PFSK-1 (cell line): ENCODE results near the gene TMEM178A.

Experiments
- FOXP2 ChIP-seq: optimal IDR thresholded peaks from 2 replicates; pipeline ENCODE3; 2011; ENCODE audit warnings: borderline replicate concordance, control low read depth, inconsistent platforms; ENCODE audit not compliant: insufficient read depth; ENCODE audit errors: extremely low read length, extremely low read depth
- POLR2AphosphoS5 ChIP-seq: IDR thresholded peaks from 2 replicates; pipeline ENCODE4 v1.6.1; 2012; ENCODE audit warnings: low read depth, mild to moderate bottlenecking, control low read depth, low read length, moderate library complexity
- REST ChIP-seq, 2 experiments: IDR thresholded peaks; 2 replicates each; pipeline versions ENCODE4 v1.6.1 to v1.8.0; 2011 to 2012; ENCODE audit warnings: low read depth in 2 of 2, low read length in 2 of 2, control low read depth in 1 of 2, inconsistent platforms in 1 of 2, mild to moderate bottlenecking in 1 of 2, moderate library complexity in 1 of 2; ENCODE audit not compliant: insufficient read depth in 1 of 2
- SIN3A ChIP-seq: IDR thresholded peaks from 2 replicates; pipeline ENCODE4 v1.6.1; 2012; ENCODE audit warnings: mild to moderate bottlenecking, low read length, moderate library complexity, borderline replicate concordance; ENCODE audit not compliant: insufficient read depth
- TAF1 ChIP-seq: IDR thresholded peaks from 2 replicates; pipeline ENCODE4 v1.6.1; 2012; ENCODE audit warnings: low read length, control low read depth, borderline replicate concordance; ENCODE audit not compliant: insufficient read depth

TMEM178A gene

GRCh38 chr2:39629646-39630045, 36.1 kb upstream of the TMEM178A start:
- TF ChIP-seq POLR2AphosphoS5 (no peak), FOXP2 (no peak), REST (IDR thresholded peaks at IDR 0.05; ENCODE audit: insufficient read depth in 1 of 2, low read depth in 2 of 2, low read length in 2 of 2) (no peak), SIN3A (no peak), TAF1 (no peak)

GRCh38 chr2:39631256-39631655, 34.5 kb upstream of the TMEM178A start:
- TF ChIP-seq TAF1 (no peak), SIN3A (no peak), REST (IDR thresholded peaks at IDR 0.05; ENCODE audit: insufficient read depth in 1 of 2, low read depth in 2 of 2, low read length in 2 of 2) (no peak), FOXP2 (no peak), POLR2AphosphoS5 (no peak)

- TF ChIP-seq SIN3A (no peak), FOXP2 (no peak), TAF1 (no peak), POLR2AphosphoS5 (no peak), REST (IDR thresholded peaks at IDR 0.05; ENCODE audit: insufficient read depth in 1 of 2, low read depth in 2 of 2, low read length in 2 of 2) (no peak)
Observed at GRCh38 chr2:39631718-39632117, 34.0 kb upstream of the TMEM178A start.

- TF ChIP-seq SIN3A (no peak), FOXP2 (no peak), POLR2AphosphoS5 (no peak), REST (IDR thresholded peaks at IDR 0.05; ENCODE audit: insufficient read depth in 1 of 2, low read depth in 2 of 2, low read length in 2 of 2) (no peak), TAF1 (no peak)
Observed at GRCh38 chr2:39632876-39633275, 32.8 kb upstream of the TMEM178A start.

GRCh38 chr2:39636306-39636705, 29.4 kb upstream of the TMEM178A start:
- TF ChIP-seq REST (IDR thresholded peaks at IDR 0.05; ENCODE audit: insufficient read depth in 1 of 2, low read depth in 2 of 2, low read length in 2 of 2), result no peak
- no peak for TF ChIP-seq TAF1
- no peak for TF ChIP-seq FOXP2
- TF ChIP-seq SIN3A, result no peak
